MM.1S (cell line): Measurements from ENCODE around the gene FLRT2.

ENCODE experiments used
- CTCF ChIP-seq: fragments of 300-600 bp; sonication (generic); IDR thresholded peaks from 2 replicates; pipeline ENCODE4 v1.5.1; 2016; ENCODE audit warnings: antibody characterized with exemption, low read length, mixed read lengths
- EZH2phosphoT487 ChIP-seq: fragments of 300-600 bp; sonication (generic); IDR thresholded peaks from 2 replicates; pipeline ENCODE4 v1.6.1; 2018; ENCODE audit warnings: antibody characterized with exemption, low read length

GRCh38 chr14:85546390-85546789, 16.4 kb downstream of the FLRT2 start:
- TF ChIP-seq CTCF = no peak
- no peak for TF ChIP-seq EZH2phosphoT487
